ENCODE results near the gene LRRFIP1.

GRCh38 chr2:237725661-237726060, 98.3 kb downstream of the LRRFIP1 start:
- TF ChIP-seq CTCF (IDR thresholded peaks at IDR 0.05; ENCODE audit: borderline replicate concordance, extremely low read depth, low read length, poor library complexity, severe bottlenecking), result no peak
- TF ChIP-seq EZH2 (IDR thresholded peaks at IDR 0.05; ENCODE audit: borderline replicate concordance, low read depth, low read length, severe bottlenecking), result no peak
